ES-I3 (cell line): ENCODE results near the gene CTXND2.
A peak's percentile ranks its signal among the peaks of the same experiment; 100 is the strongest.
"Not testable (repeated sequence)": the region's sequence is repeated elsewhere in the genome, so short reads cannot be mapped to it uniquely, and the experiment has no call there.

Source experiments
- H3K36me3 ChIP-seq: 2 replicates; pipeline ENCODE4 v1.6.1; 2013; ENCODE audit warnings: mild to moderate bottlenecking, low read length, control low read depth, moderate library complexity; ENCODE audit not compliant: insufficient read depth
- H3K4me1 ChIP-seq: 2 replicates; pipeline ENCODE4 v1.6.1; 2013; ENCODE audit warnings: mild to moderate bottlenecking, control low read depth, low read length; ENCODE audit not compliant: insufficient read depth
- H3K9ac ChIP-seq: 2 replicates; pipeline ENCODE4 v1.6.1; 2013; ENCODE audit warnings: low read depth, mild to moderate bottlenecking, low read length, moderate library complexity
- H3K9me3 ChIP-seq: 2 replicates; pipeline ENCODE4 v1.6.1; 2013; ENCODE audit warnings: mild to moderate bottlenecking, low read length, moderate library complexity; ENCODE audit not compliant: control insufficient read depth, insufficient read depth

Gene CTXND2

GRCh38 chr1:150909585-150910180, 22.7 kb downstream of the CTXND2 start:
- Histone ChIP-seq H3K9me3 (no peaks in the 10 kb centered on the region; the same call in 1 of the 2 replicates), H3K4me1 (peaks cover 11% of the 10 kb centered on the region; the same call in 1 of the 2 replicates), H3K9ac (no peak overlapping the region)

GRCh38 chr1:150912623-150913022, 25.7 kb downstream of the CTXND2 start:
- peaks cover 11% of the 10 kb centered on the region; the same call in 1 of the 2 replicates for H3K4me1 ChIP-seq
- no peaks in the 10 kb centered on the region; the same call in 1 of the 2 replicates for H3K9me3 ChIP-seq
- H3K36me3 ChIP-seq = no peaks in the 10 kb centered on the region
- H3K9ac ChIP-seq = no peak overlapping the region

More at GRCh38 chr1:150909585-150910180, 22.7 kb downstream of the CTXND2 start:
- no peaks in the 10 kb centered on the region for H3K36me3 ChIP-seq

DNA sequence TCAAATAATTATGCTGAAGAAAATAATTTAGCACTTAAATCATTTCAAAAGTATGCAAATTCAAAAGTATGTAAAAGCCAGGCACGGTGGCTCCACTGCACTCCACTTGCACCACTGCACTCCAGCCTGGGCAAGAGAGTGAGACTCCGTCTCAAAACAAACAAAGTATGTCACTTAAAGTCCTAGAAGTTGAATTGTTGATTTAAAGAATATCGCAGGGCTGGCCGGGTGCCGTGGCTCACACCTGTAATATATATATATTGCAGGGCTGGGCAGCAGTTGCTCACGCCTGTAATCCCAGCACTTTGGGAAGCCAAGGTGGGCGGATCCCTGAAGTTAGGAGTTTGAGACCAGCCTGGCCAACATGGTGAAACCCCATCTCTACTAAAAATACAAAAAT, 30.5 kb downstream of the CTXND2 start:
- H3K4me1 ChIP-seq = peaks cover 12% of the 10 kb centered on the region
- H3K9ac ChIP-seq = no peak overlapping the region
- no peaks in the 10 kb centered on the region for H3K9me3 ChIP-seq
- no peaks in the 10 kb centered on the region for H3K36me3 ChIP-seq

DNA sequence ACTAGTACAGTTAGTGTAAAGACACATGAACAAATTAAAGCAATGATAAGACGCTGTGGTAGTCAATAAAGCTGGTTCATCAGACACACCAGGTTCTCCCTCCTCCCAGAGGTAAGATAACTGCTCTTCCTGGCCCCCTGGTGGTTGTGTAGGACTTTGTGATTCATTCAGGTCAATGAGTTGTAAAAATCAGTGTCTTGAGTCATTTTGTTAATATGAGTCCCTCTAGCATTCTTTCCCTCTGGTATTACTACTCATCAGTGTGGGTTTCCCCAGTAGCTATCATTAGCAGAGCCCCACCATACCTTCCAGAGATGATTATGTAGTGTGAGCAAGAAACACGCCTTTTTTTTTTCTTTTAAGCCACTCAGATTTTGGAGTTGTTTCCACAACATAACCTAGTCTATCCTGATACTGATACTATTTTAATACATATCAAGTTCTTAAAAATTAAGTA, 35.6 kb downstream of the CTXND2 start:
- Histone ChIP-seq H3K9ac (no peak overlapping the region), H3K36me3 (no peaks in the 10 kb centered on the region), H3K4me1 (peaks cover 4% of the 10 kb centered on the region), H3K9me3 (no peaks in the 10 kb centered on the region)

DNA sequence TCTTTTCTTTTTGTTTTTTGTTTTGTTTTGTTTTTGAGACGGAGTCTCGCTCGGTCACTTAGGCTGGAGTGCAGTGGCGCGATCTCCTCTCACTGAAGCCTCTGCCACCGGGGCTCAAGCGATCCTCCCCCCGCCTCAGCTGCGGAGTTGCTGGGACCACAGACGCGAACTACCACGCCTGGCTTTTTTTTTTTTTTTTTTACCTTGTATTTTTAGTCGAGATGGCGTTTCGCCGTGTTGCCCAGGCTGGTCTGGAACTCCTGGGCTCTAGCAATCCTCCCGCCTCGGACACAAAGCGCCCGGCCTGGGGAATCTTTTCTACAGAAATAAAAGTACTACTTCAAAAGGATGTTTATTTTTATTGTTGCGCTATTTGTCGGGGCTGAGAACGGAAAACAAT, 38.1 kb downstream of the CTXND2 start:
- Histone ChIP-seq H3K9ac (peak overlapping the region; percentile 90; the same call in 1 of the 2 replicates), H3K4me1 (peaks cover 4% of the 10 kb centered on the region), H3K9me3 (no peaks in the 10 kb centered on the region), H3K36me3 (peaks cover 12% of the 10 kb centered on the region)

GRCh38 chr1:150926097-150926741, 39.3 kb downstream of the CTXND2 start, which contains the start of gene SETDB1:
SETDB1 (plus strand) TSS chr1:150926363; CDS start chr1:150927715, 1,352 bp downstream.
- peak within 1 kb of the TSS; percentile 90 for H3K9ac ChIP-seq
- 0 out of 2 replicates have a peak, but pooled peaks cover 4% of the 10 kb centered on the region for H3K9me3 ChIP-seq
- peaks cover 4% of the 10 kb centered on the region for H3K4me1 ChIP-seq
- peaks cover 18% of the 10 kb centered on the region for H3K36me3 ChIP-seq

- peaks cover 18% of the 10 kb centered on the region for H3K36me3 ChIP-seq
- no peak overlapping the region for H3K9ac ChIP-seq
- peaks cover 4% of the 10 kb centered on the region; the same call in 1 of the 2 replicates for H3K9me3 ChIP-seq
- H3K4me1 ChIP-seq = no peaks in the 10 kb centered on the region
These were observed 40.7 kb downstream of the CTXND2 start for GRCh38 chr1:150927624-150928023.

GRCh38 chr1:150928286-150928685, 41.4 kb downstream of the CTXND2 start:
- peaks cover 18% of the 10 kb centered on the region for H3K36me3 ChIP-seq
- peaks cover 4% of the 10 kb centered on the region; the same call in 1 of the 2 replicates for H3K9me3 ChIP-seq
- no peaks in the 10 kb centered on the region for H3K4me1 ChIP-seq
- no peak overlapping the region for H3K9ac ChIP-seq

GRCh38 chr1:150928775-150929174, 41.8 kb downstream of the CTXND2 start:
- H3K4me1 ChIP-seq, H3K9ac ChIP-seq, H3K9me3 ChIP-seq: not testable (repeated sequence)
- peaks cover 18% of the 10 kb centered on the region for H3K36me3 ChIP-seq

DNA sequence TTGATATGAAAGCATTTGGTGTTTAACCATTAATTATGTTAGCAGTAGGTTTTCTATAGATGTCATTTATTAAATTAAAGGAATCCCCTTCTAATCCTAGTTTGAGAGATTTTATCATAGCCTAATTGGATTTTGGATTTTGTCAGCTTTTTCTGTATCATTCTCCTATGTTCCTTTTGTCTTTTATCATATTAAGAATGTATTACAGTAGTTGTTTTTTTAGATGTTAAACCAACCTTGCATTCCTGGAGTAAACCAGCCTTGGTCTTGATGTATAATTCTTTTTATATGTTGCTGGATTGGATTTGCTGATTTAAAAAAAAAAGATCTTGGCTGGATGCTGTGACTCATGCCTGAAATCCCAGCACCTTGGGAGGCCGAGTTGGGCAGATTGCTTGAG, 44.8 kb downstream of the CTXND2 start:
- Histone ChIP-seq H3K36me3 (peaks cover 18% of the 10 kb centered on the region), H3K9me3 (peaks cover 4% of the 10 kb centered on the region; the same call in 1 of the 2 replicates), H3K4me1 (no peaks in the 10 kb centered on the region), H3K9ac (no peak overlapping the region)

GRCh38 chr1:150944856-150945255, 57.9 kb downstream of the CTXND2 start:
- peaks cover 46% of the 10 kb centered on the region for H3K36me3 ChIP-seq
- no peaks in the 10 kb centered on the region for H3K9me3 ChIP-seq
- no peaks in the 10 kb centered on the region for H3K4me1 ChIP-seq
- H3K9ac ChIP-seq = no peak overlapping the region

DNA sequence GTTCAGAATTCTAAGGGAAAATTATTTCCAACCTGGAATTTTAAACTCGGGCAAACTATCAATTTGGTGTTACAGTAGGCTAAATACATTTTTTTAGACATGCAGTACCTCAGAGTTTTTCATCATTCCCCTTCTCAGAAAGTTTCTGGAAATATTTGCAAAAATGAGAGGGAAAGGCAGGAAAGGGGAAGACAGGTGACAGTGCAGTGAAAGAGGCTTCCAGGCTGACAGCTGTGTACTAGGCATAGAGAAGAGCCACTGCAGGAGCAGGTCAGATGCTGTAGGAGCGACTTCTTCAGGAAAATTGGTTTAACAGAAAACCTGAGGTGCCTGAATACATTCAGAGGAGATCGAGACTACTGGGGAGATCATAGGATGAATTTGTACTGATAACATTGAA, 67.8 kb downstream of the CTXND2 start:
- H3K4me1 ChIP-seq = no peaks in the 10 kb centered on the region
- no peaks in the 10 kb centered on the region for H3K9me3 ChIP-seq
- H3K36me3 ChIP-seq = peaks cover 23% of the 10 kb centered on the region
- no peak overlapping the region for H3K9ac ChIP-seq

GRCh38 chr1:150955280-150955679, 68.3 kb downstream of the CTXND2 start:
- H3K9ac ChIP-seq = no peak overlapping the region
- no peaks in the 10 kb centered on the region for H3K4me1 ChIP-seq
- H3K9me3 ChIP-seq = no peaks in the 10 kb centered on the region
- H3K36me3 ChIP-seq = peaks cover 26% of the 10 kb centered on the region

- Histone ChIP-seq H3K9ac (no peak overlapping the region), H3K4me1 (no peaks in the 10 kb centered on the region), H3K36me3 (peaks cover 19% of the 10 kb centered on the region), H3K9me3 (no peaks in the 10 kb centered on the region)
These were observed 70.7 kb downstream of the CTXND2 start for GRCh38 chr1:150957666-150958065.

- Histone ChIP-seq H3K9me3 (no peaks in the 10 kb centered on the region), H3K9ac (no peak overlapping the region), H3K36me3 (peaks cover 33% of the 10 kb centered on the region), H3K4me1 (no peaks in the 10 kb centered on the region)
These were observed 73.7 kb downstream of the CTXND2 start for GRCh38 chr1:150960646-150961045.
